ENCODE data around the gene NECAB2.

- TF ChIP-seq, protein P1, sequence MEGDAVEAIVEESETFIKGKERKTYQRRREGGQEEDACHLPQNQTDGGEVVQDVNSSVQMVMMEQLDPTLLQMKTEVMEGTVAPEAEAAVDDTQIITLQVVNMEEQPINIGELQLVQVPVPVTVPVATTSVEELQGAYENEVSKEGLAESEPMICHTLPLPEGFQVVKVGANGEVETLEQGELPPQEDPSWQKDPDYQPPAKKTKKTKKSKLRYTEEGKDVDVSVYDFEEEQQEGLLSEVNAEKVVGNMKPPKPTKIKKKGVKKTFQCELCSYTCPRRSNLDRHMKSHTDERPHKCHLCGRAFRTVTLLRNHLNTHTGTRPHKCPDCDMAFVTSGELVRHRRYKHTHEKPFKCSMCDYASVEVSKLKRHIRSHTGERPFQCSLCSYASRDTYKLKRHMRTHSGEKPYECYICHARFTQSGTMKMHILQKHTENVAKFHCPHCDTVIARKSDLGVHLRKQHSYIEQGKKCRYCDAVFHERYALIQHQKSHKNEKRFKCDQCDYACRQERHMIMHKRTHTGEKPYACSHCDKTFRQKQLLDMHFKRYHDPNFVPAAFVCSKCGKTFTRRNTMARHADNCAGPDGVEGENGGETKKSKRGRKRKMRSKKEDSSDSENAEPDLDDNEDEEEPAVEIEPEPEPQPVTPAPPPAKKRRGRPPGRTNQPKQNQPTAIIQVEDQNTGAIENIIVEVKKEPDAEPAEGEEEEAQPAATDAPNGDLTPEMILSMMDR (IDR thresholded peaks at IDR 0.05), result no peak
- TF ChIP-seq POLR2A (IDR thresholded peaks at IDR 0.05), result no peak
- no peak for TF ChIP-seq POLR2AphosphoS5 (IDR thresholded peaks at IDR 0.05)
Measured at GRCh38 chr16:83974475-83974874, 6.4 kb downstream of the NECAB2 start.
